Left colon (tissue), 2 donors: ENCODE results near the gene FARP1. TPM values are rescaled to one million over a fixed set of nuclear protein-coding genes. Genes with fewer than 3 reads are reported as not detected.

Source experiments
- ATAC-seq: fragments of 200-7000 bp; cut with Tn5 transposase; one replicate; pipeline ENCODE4 v1.9.1; 2020; ENCODE audit warnings: mild to moderate bottlenecking, moderate library complexity
- DNase-seq, 2 donors: peaks; one replicate each; pipeline ENCODE4 v3.0.0-alpha.2; 2020
- intact Hi-C, 2 donors: fragments of 100-400 bp; cut with DNase I in 1 of 2; cut with micrococcal nuclease in 1 of 2; formaldehyde crosslinking; loops; one replicate each; pipeline versions ENCODE4 v1.11.2 to v1.14.0; 2022; cut with DNase I, micrococcal nuclease
- total RNA-seq, 2 donors: library from RNA; stranded (reverse); fragmentation: NEBNext Ultra II Directional; extraction: Animal tissue kit (Norgen Biotek cat#: 25700); gene quantifications; one replicate each; pipeline ENCODE4 v1.2.1, GENCODE V29; 2021
- donor health status: DM: no; HTN: no; CAD: no.
- donor health status: DM: yes; HTN: yes; CAD: no.

The FARP1 gene
- total RNA-seq, 2 donors from 2014 or later, result 38.8 to 50.3 TPM

DNA sequence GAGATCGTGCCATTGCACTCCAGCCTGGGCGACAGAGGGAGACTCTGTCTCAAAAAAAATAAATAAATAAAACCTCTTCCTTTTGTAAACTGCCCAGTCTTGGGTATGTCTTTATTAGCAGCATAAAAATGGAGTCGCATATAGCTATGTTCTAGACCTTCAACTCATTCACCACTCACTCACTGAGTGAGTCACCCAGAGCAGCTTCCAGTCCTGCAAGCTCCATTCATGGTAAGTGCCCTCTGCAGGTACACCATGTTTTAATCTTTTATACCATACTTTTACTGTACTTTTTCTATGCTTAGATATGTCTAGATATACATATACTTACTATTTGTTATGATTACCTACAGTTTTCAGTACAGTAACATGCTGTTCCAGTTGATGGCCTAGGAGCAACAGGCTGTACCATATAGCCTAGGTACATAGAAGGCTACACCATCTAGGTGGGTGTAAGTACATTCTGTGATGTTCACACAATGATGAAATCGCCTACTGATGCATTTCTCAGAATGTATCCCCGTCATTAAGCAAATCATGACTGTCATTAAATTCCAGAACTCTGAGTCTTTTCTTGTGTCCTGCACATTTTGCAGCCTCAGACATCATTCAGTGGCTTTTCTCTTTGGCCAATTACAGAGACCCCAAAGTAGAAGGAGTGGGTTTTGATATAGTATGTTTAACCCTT is 13.7 kb upstream of the FARP1 start:
- intact Hi-C loops, result no loop called here
- no peak for DNase-seq
- no peak for ATAC-seq

DNA sequence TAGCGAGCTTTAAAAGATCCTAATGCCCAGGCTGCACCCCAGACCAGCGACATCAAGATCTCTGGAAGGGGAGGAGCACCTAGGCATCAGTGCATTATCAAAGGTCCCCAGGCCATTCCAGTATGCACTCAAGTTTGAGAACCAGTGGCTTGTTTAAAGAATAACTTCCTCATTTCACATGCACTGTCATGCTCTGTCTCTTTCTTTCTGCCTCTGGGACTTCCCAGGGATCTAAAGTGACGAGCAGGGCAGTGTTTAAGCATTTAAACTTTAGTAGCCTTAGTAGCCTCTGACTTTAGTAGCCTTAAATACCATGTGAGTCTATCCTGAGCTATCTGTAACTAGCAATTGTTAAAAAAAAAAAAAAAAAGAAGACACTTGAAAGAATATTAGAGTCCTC is 8.9 kb upstream of the FARP1 start:
- DNase-seq (no peak), ATAC-seq (no peak)
- intact Hi-C loops, result loop anchor here in 1 of 2 donors (10.0 kb wide), 1 partner anchor 271 kb away; no protein-coding TSS in a partner anchor

DNA sequence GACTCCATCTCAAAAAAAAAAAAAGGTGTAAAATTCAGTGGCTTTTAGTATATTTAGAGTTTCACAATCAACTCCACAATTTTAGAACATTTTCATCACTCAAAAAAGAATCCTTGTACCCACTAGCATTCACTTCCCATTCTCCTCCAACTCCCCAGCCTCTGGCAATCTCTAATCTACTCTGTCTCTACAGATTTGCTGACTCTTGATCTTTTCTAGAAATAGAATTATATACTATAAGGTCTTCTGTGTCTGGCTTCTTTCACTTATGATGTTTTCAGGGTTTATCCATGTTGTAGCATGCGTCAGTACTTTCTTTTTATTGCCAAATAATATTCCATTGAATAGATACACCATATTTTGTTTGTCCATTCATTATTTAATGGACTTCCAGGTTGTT is 8.0 kb upstream of the FARP1 start:
- DNase-seq (no peak), ATAC-seq (no peak)
- intact Hi-C loops, result loop anchor here in 1 of 2 donors (10.0 kb wide), 1 partner anchor 270 kb away; no protein-coding TSS in a partner anchor

DNA sequence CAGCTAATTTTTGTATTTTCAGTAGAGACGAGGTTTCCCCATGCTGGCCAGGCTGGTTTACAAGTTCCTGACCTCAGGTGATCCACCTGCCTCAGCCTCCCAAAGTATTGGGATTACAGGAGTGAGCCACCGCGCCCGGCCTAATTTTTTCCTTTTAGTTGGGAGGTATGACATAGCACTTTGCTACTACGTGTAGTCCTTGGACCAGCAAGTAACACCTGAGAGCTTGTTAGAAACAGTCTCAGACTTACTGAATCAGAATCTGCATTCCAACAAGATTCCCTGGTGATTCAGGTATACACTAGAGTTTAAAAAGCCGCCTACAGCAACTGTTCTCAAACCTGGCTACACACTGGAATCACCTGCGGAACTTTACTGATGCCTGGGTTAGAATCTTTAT is 1.8 kb upstream of the FARP1 start:
- intact Hi-C loops, result no loop called here
- DNase-seq (no peak), ATAC-seq (no peak)

DNA sequence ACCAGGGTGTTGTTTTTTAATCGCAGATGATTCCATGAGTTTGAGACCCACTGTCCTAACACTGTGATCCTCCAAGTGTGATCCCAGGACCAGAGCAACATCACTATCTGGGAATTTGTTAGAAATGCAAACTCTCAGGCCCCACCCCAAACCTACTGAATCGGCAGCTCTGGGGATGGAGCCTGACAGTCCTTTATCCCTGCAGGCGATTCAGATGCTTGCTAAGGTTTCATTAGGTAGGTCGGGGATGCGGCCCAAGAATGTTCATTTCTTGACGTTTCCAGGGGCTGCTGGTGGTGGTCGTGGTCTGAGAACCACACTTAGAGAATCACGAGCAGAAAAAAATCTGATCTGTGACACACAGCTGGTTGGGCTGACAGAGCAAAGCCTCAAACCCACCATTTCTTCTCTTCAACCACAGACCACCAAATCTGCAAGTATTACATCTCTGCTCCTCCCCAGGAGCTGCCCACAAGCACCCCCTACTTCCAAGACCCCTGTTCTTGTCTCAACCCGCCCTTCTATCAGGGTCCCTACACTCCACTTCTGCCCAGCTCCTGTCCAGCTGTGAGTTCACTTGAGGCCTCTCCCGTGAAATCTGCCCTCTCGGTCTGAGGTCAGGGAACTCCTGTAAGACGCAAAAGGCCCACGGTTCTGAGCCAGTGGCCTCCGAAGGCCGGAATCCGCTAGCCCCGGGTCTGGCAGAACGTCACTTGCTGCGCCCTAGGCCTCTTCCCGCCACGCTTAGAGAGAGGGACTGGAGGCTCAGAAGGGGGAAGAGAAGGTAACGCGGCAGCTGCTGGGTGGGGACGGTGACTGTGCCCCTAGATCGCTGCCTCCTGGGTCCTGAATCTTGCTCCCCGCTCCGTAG is 1.1 kb upstream of the FARP1 start:
- ATAC-seq, result peak; percentile 24
- intact Hi-C loops, result no loop called here
- peak in 1 of 2 donors; percentile 25 for DNase-seq

DNA sequence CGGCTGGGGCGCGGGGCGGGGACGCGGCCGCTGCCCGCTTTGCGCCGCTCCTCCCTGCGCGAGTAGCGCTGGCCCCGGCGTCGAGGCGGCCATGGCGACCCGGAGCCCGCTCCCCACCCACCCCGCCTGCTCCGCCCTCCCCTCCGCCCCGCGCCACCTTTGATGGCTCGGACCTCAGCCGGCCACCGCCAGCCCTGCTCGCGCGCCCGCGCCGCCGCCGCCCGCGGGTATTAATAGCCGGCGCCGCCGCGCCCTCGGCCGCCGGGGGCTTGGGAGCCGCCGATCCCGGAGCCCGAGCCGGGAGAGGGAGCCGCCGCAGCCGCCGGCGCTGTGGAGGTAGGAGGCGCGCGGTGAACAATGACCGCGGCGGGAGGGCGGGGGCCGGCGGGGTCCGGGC is 261 bp downstream of the FARP1 start:
- intact Hi-C loops, result no loop called here

DNA sequence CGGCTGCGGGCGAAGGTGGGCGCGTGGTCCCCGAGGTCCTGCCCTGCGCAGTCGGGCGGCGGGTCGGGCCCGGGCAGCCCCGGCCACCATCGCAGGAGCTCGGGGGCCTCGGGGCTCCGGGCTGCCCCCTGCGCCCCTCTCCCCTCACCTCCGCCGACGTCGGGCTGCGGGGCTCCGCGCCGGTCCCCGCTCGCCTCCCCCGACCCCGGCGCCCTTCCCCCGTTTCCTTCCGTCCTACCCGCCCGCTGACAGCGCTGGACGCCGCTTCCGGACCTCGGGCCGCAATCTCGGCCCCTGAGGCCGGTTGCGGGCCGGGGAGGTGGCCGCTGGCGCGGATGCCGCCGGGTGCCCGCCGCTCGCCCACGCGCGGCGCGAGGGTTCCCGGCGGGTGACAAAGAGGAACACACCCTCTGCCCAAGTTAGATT is 720 bp downstream of the FARP1 start:
- peak in 1 of 2 donors; percentile 36 for DNase-seq
- intact Hi-C loops, result no loop called here
- ATAC-seq, result peak; percentile 11

More for the DNA sequence above, 261 bp downstream of the FARP1 start:
- DNase-seq (no peak), ATAC-seq (no peak)

DNA sequence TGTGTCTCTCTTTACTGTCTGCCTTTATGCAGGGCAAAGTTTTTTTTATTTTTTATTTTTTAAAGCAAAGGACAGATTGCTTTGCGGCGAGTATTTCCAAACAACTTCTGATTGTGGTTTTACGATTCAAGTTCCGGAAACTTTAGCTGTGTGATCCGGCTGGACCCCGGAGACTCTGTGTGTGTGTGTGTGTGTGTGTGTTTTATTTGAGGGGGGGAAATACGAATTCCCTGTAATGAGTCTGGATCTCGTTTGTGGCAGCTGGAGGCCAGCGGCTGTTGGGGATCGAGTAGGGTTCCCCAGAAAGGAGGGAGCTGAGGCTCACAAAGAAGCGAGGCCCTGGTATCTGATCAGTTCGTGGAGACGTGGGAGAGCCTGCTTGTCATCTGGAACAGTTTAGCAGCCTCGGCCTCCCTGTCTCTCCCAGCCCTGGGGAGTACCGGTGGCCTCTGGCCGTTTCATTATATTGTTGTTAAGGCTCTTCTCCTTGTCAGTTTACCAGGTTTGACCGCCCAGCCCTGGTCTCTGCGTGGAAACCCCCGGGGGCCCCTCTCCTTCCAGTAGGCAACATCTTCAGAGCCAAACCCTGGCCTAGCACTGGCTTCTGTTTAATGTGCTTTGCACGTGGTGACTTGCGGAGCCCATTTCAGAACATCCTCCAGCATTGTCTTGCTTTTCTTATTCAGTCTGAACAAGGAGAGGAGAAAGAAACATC is 1.3 kb downstream of the FARP1 start:
- no peak for ATAC-seq

DNA sequence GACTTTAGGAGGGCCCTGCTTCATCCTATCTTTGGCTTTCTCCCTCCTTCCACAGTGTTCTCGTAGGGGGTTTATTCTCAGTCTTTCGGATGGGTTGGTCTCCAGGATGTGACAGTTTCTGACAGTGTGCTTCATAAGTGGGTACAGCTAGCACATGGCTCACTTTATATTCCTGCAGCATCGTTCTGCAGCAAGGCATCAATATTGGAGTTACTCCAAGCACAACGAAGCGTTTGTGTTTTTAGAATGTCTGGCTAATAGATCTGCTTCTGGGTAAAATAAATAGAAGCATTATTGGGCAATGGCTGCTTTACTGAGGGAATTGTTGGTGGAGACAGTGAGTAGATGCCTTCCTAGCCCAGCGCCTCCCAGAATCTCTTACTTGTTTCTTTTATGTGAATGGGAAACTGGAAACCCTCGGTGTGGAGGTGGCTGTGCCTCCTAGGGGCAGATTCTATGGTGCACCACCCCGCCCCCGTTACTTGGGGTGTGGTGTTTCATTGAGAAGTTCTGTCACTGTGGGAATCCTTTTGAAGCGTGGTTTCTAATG is 2.0 kb downstream of the FARP1 start:
- ATAC-seq, result no peak
- intact Hi-C loops, result no loop called here
- peak in 1 of 2 donors; percentile 22 for DNase-seq

More for the DNA sequence above, 1.3 kb downstream of the FARP1 start:
- DNase-seq, result peak in 1 of 2 donors; percentile 15
- intact Hi-C loops, result no loop called here

DNA sequence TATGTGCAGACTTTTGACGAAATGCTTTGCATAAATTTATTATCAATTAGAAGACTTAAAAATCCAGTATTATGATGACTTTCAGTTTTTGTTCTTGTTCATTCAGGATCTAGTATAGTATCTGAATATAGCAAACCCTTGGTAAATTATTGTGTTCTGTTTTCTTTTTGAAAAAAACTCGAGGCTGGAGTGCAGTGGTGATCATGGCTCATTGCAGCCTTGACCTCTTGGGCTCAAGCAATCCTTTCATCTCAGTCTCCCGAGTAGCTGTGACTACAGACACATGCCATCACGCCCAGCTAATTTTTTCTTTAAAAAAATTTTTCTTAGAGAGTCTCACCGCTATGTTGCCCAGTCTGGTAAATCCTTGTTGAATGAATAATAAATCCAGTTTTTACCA is 4.6 kb downstream of the FARP1 start:
- no peak for DNase-seq
- intact Hi-C loops, result no loop called here
- no peak for ATAC-seq

DNA sequence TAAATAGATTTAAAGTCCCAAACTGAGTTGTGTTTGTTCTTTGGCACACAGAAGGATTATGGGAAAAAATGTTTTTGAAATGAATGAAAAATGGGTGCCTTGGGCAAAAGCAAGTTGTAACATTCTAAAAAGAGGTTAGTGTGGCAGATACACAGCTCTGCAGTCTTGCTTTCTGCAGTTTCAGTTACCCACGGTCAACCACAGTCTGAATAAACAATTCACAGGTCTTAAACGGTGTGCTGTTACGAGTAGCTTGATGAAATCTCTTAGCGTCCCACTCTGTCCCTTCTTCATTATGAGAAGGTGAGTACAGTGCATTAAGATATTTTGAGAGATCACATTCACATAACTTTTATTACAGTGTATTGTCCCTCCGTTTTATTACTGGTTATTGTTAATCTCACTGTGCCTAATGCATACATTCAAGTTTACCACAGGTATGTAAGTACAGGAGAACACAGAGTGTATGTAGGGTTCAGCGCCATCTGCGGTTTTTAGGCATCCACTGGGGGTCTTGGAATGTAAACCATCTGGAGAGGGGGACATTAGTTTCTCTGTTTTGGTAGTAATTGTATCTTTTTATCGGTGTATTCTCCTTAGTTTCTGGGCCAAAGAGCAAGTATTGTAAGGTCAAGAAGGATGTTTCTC is 8.1 kb downstream of the FARP1 start:
- intact Hi-C loops, result no loop called here
- no peak for ATAC-seq
- no peak for DNase-seq

DNA sequence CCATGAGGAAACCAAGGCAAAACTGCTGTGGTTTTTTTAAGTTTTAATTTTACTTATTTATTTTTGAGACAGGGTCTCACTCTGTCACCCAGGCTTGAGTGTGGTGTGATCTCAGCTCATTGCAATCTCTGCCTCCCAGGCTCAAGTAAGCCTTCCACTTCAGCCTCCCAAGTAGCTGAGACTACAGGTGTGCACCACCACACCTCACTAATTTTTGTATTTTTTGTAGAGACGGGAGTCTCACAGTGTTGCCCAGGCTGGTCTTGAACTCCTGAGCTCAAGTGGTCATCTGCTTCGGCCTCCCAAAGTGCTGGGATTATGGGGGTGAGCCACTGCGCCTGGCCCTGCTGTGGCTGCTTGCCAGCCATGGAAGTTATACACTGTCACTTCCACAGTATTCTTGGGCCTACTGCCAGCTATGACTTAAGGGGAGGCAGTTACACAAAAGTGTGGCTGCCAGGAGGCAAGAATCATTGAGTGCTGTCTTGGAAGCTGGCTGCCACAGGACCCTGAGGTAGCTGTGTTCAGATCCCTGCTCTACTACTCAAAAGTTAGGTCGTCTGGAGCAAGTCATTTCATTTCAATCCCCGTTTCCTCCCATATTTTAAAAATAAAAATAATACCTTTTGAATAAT is 12.7 kb downstream of the FARP1 start:
- intact Hi-C loops, result no loop called here
- no peak for ATAC-seq
- no peak for DNase-seq

DNA sequence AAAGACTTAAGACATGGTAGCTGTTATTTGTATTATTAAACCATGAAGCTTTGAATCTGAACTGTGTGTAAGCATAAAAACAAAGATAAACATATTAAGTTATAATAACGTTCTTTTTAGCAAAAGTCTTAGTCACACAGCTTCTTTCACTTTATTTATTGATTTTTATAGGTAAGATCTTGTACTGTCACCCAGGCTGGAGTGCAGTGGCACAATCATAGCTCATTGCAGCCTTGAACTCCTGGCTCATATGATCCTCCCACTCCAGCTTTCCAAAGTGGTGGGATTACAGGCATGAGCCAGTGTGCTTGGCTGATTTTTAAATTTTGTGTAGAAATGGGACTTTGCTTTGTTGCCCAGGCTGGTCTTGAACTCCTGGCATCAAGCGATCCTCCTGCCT is 13.4 kb downstream of the FARP1 start:
- intact Hi-C loops, result no loop called here
- ATAC-seq (no peak), DNase-seq (no peak)

DNA sequence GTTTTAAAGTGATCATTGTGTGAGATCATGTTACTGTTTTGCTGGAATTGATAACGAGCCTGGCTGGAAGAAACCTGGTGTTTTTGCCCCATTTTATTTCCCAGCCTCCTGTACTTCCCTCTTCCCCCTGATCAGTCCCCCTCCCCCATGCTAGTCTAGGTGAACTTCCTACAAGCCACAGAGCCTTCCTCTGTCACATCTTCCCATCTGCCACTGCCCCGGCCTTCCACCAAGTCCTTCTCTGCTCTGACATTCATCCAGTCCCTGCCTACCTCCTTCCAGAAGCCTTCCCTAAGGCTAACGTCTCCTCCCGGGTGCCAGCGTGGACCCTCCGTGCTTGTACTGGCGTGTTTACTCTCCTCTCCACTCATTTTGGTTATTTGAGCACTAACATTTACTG is 14.3 kb downstream of the FARP1 start:
- ATAC-seq, result no peak
- intact Hi-C loops, result no loop called here
- no peak for DNase-seq

DNA sequence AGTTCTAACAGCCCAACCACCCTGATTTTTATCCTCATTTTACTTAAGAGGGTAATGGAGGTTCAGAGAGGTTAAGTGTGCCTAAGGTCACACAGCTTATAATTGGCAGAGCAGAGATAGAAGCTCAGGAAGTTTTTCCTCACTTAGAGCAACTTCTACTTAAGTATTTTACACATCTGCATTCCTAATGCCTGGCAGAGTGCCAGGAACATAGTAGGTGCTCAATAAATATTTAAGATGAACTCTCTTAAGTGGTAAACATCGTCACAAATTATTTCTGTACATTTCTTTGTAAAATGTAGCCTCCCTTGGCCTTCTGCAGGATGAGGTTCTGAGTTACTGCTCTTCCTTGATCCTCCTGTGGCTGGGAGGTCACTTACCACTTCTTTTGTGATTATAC is 14.7 kb downstream of the FARP1 start:
- ATAC-seq, result no peak
- no peak for DNase-seq
- intact Hi-C loops, result no loop called here

DNA sequence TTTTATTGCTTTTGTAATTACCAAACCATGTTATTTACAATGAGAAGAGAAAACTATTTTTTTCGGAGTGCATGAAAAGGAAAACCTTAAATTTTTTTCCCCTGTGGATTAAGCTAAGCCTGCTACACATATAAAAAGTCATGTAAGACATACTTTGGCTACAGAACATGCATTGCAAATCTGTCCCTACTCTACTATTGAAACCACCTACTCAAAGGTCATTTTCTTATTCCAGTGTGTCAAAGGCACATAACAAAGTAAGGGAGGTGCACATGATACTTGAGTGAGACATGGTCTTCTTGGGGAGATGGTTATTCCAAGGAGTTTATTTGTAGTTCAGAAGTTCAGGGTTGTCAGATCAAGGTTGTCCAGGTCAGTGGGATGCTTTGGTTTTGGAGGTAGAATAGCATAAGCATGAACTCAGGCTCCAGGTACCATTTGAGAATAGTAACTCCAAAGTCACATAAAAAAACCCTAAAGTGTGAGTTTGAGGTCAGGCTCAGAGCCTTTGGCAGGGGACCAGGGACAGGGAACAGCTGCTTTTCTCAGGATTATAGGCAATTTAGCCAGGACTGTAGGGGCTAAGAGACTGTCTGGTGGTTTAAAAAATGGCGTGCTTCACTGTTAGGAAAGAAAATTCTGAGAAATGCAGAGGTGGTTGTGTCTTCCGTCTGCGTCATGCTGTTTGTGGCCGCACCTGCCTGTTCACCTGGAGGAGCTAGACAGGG is 15.4 kb downstream of the FARP1 start:
- DNase-seq (no peak), ATAC-seq (no peak)
- intact Hi-C loops, result no loop called here

DNA sequence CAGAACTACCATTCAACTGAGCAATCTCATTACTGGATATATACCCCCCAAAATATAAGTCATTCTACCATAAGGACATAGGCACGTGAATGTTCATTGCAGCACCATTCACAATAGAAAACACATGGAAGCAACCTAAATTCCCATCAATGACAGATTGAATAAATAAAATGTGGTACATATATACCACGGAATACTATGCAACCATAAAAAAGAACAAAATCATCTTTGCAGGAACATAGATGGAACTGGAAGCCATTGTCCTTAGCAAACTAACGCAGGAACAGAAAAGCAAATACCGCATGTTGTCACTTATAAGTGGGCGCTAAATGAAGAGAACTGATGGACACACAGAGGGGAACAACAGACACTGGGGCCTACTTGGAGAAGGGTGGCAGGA is 20.0 kb downstream of the FARP1 start:
- ATAC-seq (no peak), DNase-seq (no peak)
- intact Hi-C loops, result no loop called here

DNA sequence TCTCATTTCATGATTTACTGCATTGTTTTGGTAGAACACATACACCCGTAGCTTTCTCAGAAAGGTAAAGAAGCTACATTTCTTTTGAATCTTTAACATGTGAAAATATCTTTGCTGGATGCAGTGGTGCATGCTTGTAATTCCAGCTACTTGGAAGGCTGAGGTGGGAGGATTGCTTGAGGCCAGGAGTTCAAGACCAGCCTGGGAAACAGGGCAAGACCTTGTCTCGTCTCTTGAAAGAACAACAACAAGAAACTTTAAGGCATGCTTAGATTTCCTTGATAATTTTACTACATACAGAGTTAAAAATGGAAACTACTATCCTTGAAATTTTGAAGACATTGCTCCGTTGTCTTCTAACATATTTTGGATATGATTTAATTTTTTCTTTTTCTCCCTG is 26.4 kb downstream of the FARP1 start:
- intact Hi-C loops, result no loop called here
- DNase-seq (no peak), ATAC-seq (no peak)
